Skeletal muscle satellite cell (primary cell): ENCODE results near the gene MYO1D. TPM values are rescaled to one million over a fixed set of nuclear protein-coding genes. Genes with fewer than 3 reads are reported as not detected.
A peak's percentile ranks its signal among the peaks of the same experiment; 100 is the strongest.
"Not testable (repeated sequence)": the region's sequence is repeated elsewhere in the genome, so short reads cannot be mapped to it uniquely, and the experiment has no call there.

Experiments used
- H3K27me3 ChIP-seq: 2 replicates; pipeline ENCODE4 v1.7.0; 2013; ENCODE audit warnings: low read length; ENCODE audit not compliant: control insufficient read depth, insufficient read depth
- H3K36me3 ChIP-seq: 2 replicates; pipeline ENCODE4 v1.7.0; 2013; ENCODE audit warnings: mild to moderate bottlenecking, control low read depth, low read length; ENCODE audit not compliant: insufficient read depth
- H3K4me1 ChIP-seq: 2 replicates; pipeline ENCODE4 v1.7.0; 2013; ENCODE audit warnings: low read length; ENCODE audit not compliant: control insufficient read depth, insufficient read depth
- H3K4me2 ChIP-seq: 2 replicates; pipeline ENCODE4 v1.7.0; 2013; ENCODE audit warnings: mild to moderate bottlenecking, low read length
- H3K4me3 ChIP-seq: 2 replicates; pipeline ENCODE4 v1.7.0; 2013; ENCODE audit warnings: low read length
- H3K9ac ChIP-seq: 2 replicates; pipeline ENCODE4 v1.7.0; 2013; ENCODE audit warnings: mild to moderate bottlenecking, low read depth, low read length, moderate library complexity
- H3K9me3 ChIP-seq: replicated peaks from 2 replicates; pipeline ENCODE4 v1.7.0; 2013; ENCODE audit warnings: mild to moderate bottlenecking, control low read depth, low read length
- total RNA-seq: library from RNA; depleted of rRNA; stranded (reverse); fragments of >200 nt; gene quantifications from 2 replicates; pipeline ENCODE4 v1.2.3, GENCODE V29; 2012; rRNA removed

MYO1D gene
- 5.8 and 14.6 TPM in 2 replicates for total RNA-seq

- Histone ChIP-seq H3K4me1 (peaks cover 23% of the 10 kb centered on the region), H3K9ac (peak within 1 kb of the TSS; percentile 83), H3K4me3 (peak within 1 kb of the TSS; percentile 93), H3K9me3 (no peaks in the 10 kb centered on the region), H3K27me3 (no peaks in the 10 kb centered on the region), H3K4me2 (peak within 1 kb of the TSS; percentile 95), H3K36me3 (no peaks in the 10 kb centered on the region)
Observed at GRCh38 chr17:32876417-32877163, at the start of gene MYO1D. Gene MYO1D, minus strand, starts transcription at chr17:32877124. Its CDS starts 252 bp downstream, at chr17:32876872.

- no peaks in the 10 kb centered on the region for H3K9me3 ChIP-seq
- no peaks in the 10 kb centered on the region for H3K36me3 ChIP-seq
- no peak overlapping the region for H3K9ac ChIP-seq
- H3K4me1 ChIP-seq, result peaks cover 20% of the 10 kb centered on the region
- H3K27me3 ChIP-seq, result no peaks in the 10 kb centered on the region
- H3K4me2 ChIP-seq, result no peak overlapping the region
- H3K4me3 ChIP-seq, result no peak overlapping the region
Observed at GRCh38 chr17:32926183-32926582, 49.3 kb upstream of the MYO1D start.

GRCh38 chr17:32923905-32924304, 47.0 kb upstream of the MYO1D start:
- H3K9ac ChIP-seq, H3K4me2 ChIP-seq, H3K9me3 ChIP-seq, H3K4me3 ChIP-seq, H3K27me3 ChIP-seq, H3K36me3 ChIP-seq: not testable (repeated sequence)
- peaks cover 14% of the 10 kb centered on the region for H3K4me1 ChIP-seq

- Histone ChIP-seq H3K4me2 (no peak overlapping the region), H3K9ac (no peak overlapping the region), H3K4me1 (no peaks in the 10 kb centered on the region), H3K36me3 (no peaks in the 10 kb centered on the region), H3K4me3 (no peak overlapping the region), H3K27me3 (no peaks in the 10 kb centered on the region), H3K9me3 (no peaks in the 10 kb centered on the region)
Observed at GRCh38 chr17:32921017-32921416, 44.1 kb upstream of the MYO1D start.

- no peaks in the 10 kb centered on the region for H3K36me3 ChIP-seq
Observed at GRCh38 chr17:32920293-32920692, 43.4 kb upstream of the MYO1D start.

GRCh38 chr17:32919876-32920275, 43.0 kb upstream of the MYO1D start:
- not testable (repeated sequence) for H3K4me1 ChIP-seq, H3K36me3 ChIP-seq, H3K27me3 ChIP-seq, H3K9me3 ChIP-seq, H3K4me3 ChIP-seq, H3K4me2 ChIP-seq, H3K9ac ChIP-seq

More at GRCh38 chr17:32920293-32920692, 43.4 kb upstream of the MYO1D start:
- peaks cover 2% of the 10 kb centered on the region for H3K27me3 ChIP-seq
- H3K4me3 ChIP-seq, result no peak overlapping the region
- no peaks in the 10 kb centered on the region for H3K4me1 ChIP-seq
- no peak overlapping the region for H3K9ac ChIP-seq
- H3K9me3 ChIP-seq, result no peaks in the 10 kb centered on the region
- no peak overlapping the region for H3K4me2 ChIP-seq

GRCh38 chr17:32917842-32918241, 40.9 kb upstream of the MYO1D start:
- Histone ChIP-seq H3K4me2 (no peak overlapping the region), H3K4me3 (no peak overlapping the region), H3K27me3 (peaks cover 4% of the 10 kb centered on the region)

GRCh38 chr17:32917081-32917480, 40.2 kb upstream of the MYO1D start:
- peaks cover 4% of the 10 kb centered on the region for H3K27me3 ChIP-seq
- no peak overlapping the region for H3K4me3 ChIP-seq
- H3K4me2 ChIP-seq, result no peak overlapping the region
- no peak overlapping the region for H3K9ac ChIP-seq
- peaks cover 2% of the 10 kb centered on the region for H3K4me1 ChIP-seq
- no peaks in the 10 kb centered on the region for H3K9me3 ChIP-seq
- H3K36me3 ChIP-seq, result no peaks in the 10 kb centered on the region

More at GRCh38 chr17:32917842-32918241, 40.9 kb upstream of the MYO1D start:
- no peaks in the 10 kb centered on the region for H3K9me3 ChIP-seq
- H3K9ac ChIP-seq, result no peak overlapping the region
- no peaks in the 10 kb centered on the region for H3K4me1 ChIP-seq
- no peaks in the 10 kb centered on the region for H3K36me3 ChIP-seq

- no peaks in the 10 kb centered on the region for H3K36me3 ChIP-seq
- no peak overlapping the region for H3K9ac ChIP-seq
- no peak overlapping the region for H3K4me2 ChIP-seq
- H3K4me3 ChIP-seq, result no peak overlapping the region
- peaks cover 5% of the 10 kb centered on the region for H3K4me1 ChIP-seq
- H3K27me3 ChIP-seq, result peaks cover 4% of the 10 kb centered on the region
- H3K9me3 ChIP-seq, result no peaks in the 10 kb centered on the region
Observed at GRCh38 chr17:32916134-32916533, 39.2 kb upstream of the MYO1D start.

GRCh38 chr17:32915245-32915644, 38.3 kb upstream of the MYO1D start:
- Histone ChIP-seq H3K4me2 (no peak overlapping the region), H3K4me1 (peaks cover 5% of the 10 kb centered on the region), H3K4me3 (no peak overlapping the region), H3K9ac (no peak overlapping the region), H3K27me3 (peaks cover 4% of the 10 kb centered on the region), H3K9me3 (no peaks in the 10 kb centered on the region), H3K36me3 (no peaks in the 10 kb centered on the region)

- Histone ChIP-seq H3K9me3 (no peaks in the 10 kb centered on the region), H3K9ac (no peak overlapping the region), H3K4me2 (no peak overlapping the region), H3K4me1 (peaks cover 5% of the 10 kb centered on the region), H3K4me3 (no peak overlapping the region), H3K27me3 (peaks cover 4% of the 10 kb centered on the region), H3K36me3 (no peaks in the 10 kb centered on the region)
Observed at GRCh38 chr17:32914181-32914580, 37.3 kb upstream of the MYO1D start.

- Histone ChIP-seq H3K4me1 (peaks cover 5% of the 10 kb centered on the region), H3K9ac (no peak overlapping the region), H3K4me2 (no peak overlapping the region), H3K27me3 (peaks cover 4% of the 10 kb centered on the region), H3K9me3 (no peaks in the 10 kb centered on the region), H3K36me3 (no peaks in the 10 kb centered on the region), H3K4me3 (no peak overlapping the region)
Observed at GRCh38 chr17:32913593-32913992, 36.7 kb upstream of the MYO1D start.
